Gastrocnemius medialis (tissue), 4 donors: ENCODE results near the gene DLG1.

ENCODE experiments used
- CTCF ChIP-seq, 5 experiments: fragments of 450-650 bp in 3 of 5; fragments of 200-600 bp in 2 of 5; sonication (generic) in 2 of 5; IDR thresholded peaks in 4 of 5; conservative IDR thresholded peaks in 1 of 5; 1 replicate in 4 of 5; 2 replicates in 1 of 5; pipeline ENCODE4 v1.5.1; 2016 to 2019; ENCODE audit warnings: antibody characterized with exemption in 5 of 5, mild to moderate bottlenecking in 3 of 5, moderate library complexity in 3 of 5
- POLR2A ChIP-seq, 2 donors: fragments of 450-650 bp; IDR thresholded peaks; one replicate each; pipeline ENCODE4 v1.6.1; 2017; ENCODE audit warnings: antibody characterized with exemption in 2 of 2, mild to moderate bottlenecking in 2 of 2, moderate library complexity in 2 of 2

- TF ChIP-seq CTCF (IDR thresholded peaks at IDR 0.05 in 4 of 5, conservative IDR thresholded peaks at IDR 0.05 in 1 of 5) (no peak), POLR2A (IDR thresholded peaks at IDR 0.05) (no peak)
These were observed 291.0 kb downstream of the DLG1 start for GRCh38 chr3:197007296-197007940.
